Ascending aorta (tissue), 2 donors: ENCODE measurements around the gene CAPRIN1. TPM values are rescaled to one million over a fixed set of nuclear protein-coding genes. Genes with fewer than 3 reads are reported as not detected.
"Not testable (repeated sequence)": the region's sequence is repeated elsewhere in the genome, so short reads cannot be mapped to it uniquely, and the experiment has no call there.

Experiments
- DNase-seq, 2 donors: peaks; one replicate each; pipeline ENCODE4 v3.0.0-alpha.2; 2019; ENCODE audit warnings: low spot score in 2 of 2
- H3K27ac ChIP-seq, 2 donors: fragments of 200-600 bp; sonication (generic); one replicate each; pipeline ENCODE4 v1.5.1; 2016 to 2017; ENCODE audit warnings: mild to moderate bottlenecking in 1 of 2
- H3K27me3 ChIP-seq: fragments of 200-600 bp; sonication (generic); one replicate; pipeline ENCODE4 v1.5.1; 2017
- H3K36me3 ChIP-seq, 2 donors: fragments of 200-600 bp; sonication (generic); one replicate each; pipeline ENCODE4 v1.5.1; 2016
- H3K4me1 ChIP-seq, 2 donors: fragments of 200-600 bp; sonication (generic); one replicate each; pipeline ENCODE4 v1.5.1; 2016 to 2017; ENCODE audit warnings: mild to moderate bottlenecking in 1 of 2
- H3K4me3 ChIP-seq, 2 donors: fragments of 200-600 bp; sonication (generic); one replicate each; pipeline ENCODE4 v1.5.1; 2016 to 2017; ENCODE audit warnings: mild to moderate bottlenecking in 1 of 2
- H3K9me3 ChIP-seq, 2 donors: fragments of 200-600 bp; sonication (generic); one replicate each; pipeline ENCODE4 v1.5.1; 2016
- CTCF ChIP-seq, 3 experiments: fragments of 200-600 bp in 2 of 3; fragments of 450-650 bp in 1 of 3; sonication (generic) in 2 of 3; IDR thresholded peaks; one replicate each; pipeline ENCODE4 v1.5.1; 2016 to 2019; ENCODE audit warnings: antibody characterized with exemption in 3 of 3, mild to moderate bottlenecking in 1 of 3, moderate library complexity in 1 of 3
- intact Hi-C: fragments of 100-400 bp; cut with DNase I; formaldehyde crosslinking; loops from one replicate; pipeline ENCODE4 v1.15.1; 2023
- total RNA-seq: library from RNA; depleted of rRNA; stranded (reverse); fragments of >200 nt; gene quantifications from one replicate; pipeline ENCODE4 v1.1.0, GENCODE V29; 2016

CAPRIN1 gene
- total RNA-seq, 1 donor from 2014 or later: 155 TPM

- H3K27ac ChIP-seq: no peak overlapping the region
- intact Hi-C loops: no loop called here
- peaks cover 0 to 7% of the 10 kb centered on the region in 2 donors for H3K4me1 ChIP-seq
- no peak overlapping the region for H3K4me3 ChIP-seq
- DNase-seq: no peak
- no peaks in the 10 kb centered on the region for H3K27me3 ChIP-seq
- no peak for TF ChIP-seq CTCF (IDR thresholded peaks at IDR 0.05)
- H3K9me3 ChIP-seq: no peaks in the 10 kb centered on the region
- peaks cover 0 to 16% of the 10 kb centered on the region in 2 donors for H3K36me3 ChIP-seq
These were observed 11.7 kb downstream of the CAPRIN1 start for GRCh38 chr11:34063061-34063795.

- Histone ChIP-seq H3K27ac (no peak overlapping the region), H3K36me3 (peaks cover 0 to 16% of the 10 kb centered on the region in 2 donors), H3K27me3 (no peaks in the 10 kb centered on the region), H3K4me3 (no peak overlapping the region), H3K4me1 (peaks cover 0 to 8% of the 10 kb centered on the region in 2 donors), H3K9me3 (no peaks in the 10 kb centered on the region)
- TF ChIP-seq CTCF (IDR thresholded peaks at IDR 0.05): no peak
- DNase-seq: no peak
- intact Hi-C loops: no loop called here
These were observed 12.8 kb downstream of the CAPRIN1 start for GRCh38 chr11:34064291-34064690.

- Histone ChIP-seq H3K4me3 (no peak overlapping the region), H3K27ac (no peak overlapping the region), H3K27me3 (no peaks in the 10 kb centered on the region), H3K9me3 (no peaks in the 10 kb centered on the region), H3K36me3 (peaks cover 0 to 16% of the 10 kb centered on the region in 2 donors), H3K4me1 (peaks cover 0 to 7% of the 10 kb centered on the region in 2 donors)
- DNase-seq: no peak
- TF ChIP-seq CTCF (IDR thresholded peaks at IDR 0.05): no peak
- intact Hi-C loops: no loop called here
These were observed 14.1 kb downstream of the CAPRIN1 start for GRCh38 chr11:34065505-34066203.

GRCh38 chr11:34066766-34067165 lies 15.2 kb downstream of the CAPRIN1 start:
- H3K27me3 ChIP-seq, DNase-seq, H3K4me1 ChIP-seq, H3K4me3 ChIP-seq, H3K27ac ChIP-seq, H3K9me3 ChIP-seq, H3K36me3 ChIP-seq, intact Hi-C loops: not testable (repeated sequence)

GRCh38 chr11:34067383-34068065 lies 16.0 kb downstream of the CAPRIN1 start:
- peaks cover 6 to 9% of the 10 kb centered on the region in 2 donors for H3K36me3 ChIP-seq
- peaks cover 0 to 6% of the 10 kb centered on the region in 2 donors for H3K4me1 ChIP-seq
- TF ChIP-seq CTCF (IDR thresholded peaks at IDR 0.05): no peak
- intact Hi-C loops: no loop called here
- DNase-seq: no peak
- H3K9me3 ChIP-seq: no peaks in the 10 kb centered on the region
- H3K27me3 ChIP-seq: no peaks in the 10 kb centered on the region
- H3K4me3 ChIP-seq: no peak overlapping the region
- no peak overlapping the region for H3K27ac ChIP-seq

- no peak for TF ChIP-seq CTCF (IDR thresholded peaks at IDR 0.05)
- DNase-seq: no peak
- no peak overlapping the region for H3K4me3 ChIP-seq
- peaks cover 12 to 15% of the 10 kb centered on the region in 2 donors for H3K36me3 ChIP-seq
- no peak overlapping the region for H3K27ac ChIP-seq
- no peaks in the 10 kb centered on the region for H3K9me3 ChIP-seq
- no peaks in the 10 kb centered on the region for H3K27me3 ChIP-seq
- intact Hi-C loops: no loop called here
- peaks cover 0 to 6% of the 10 kb centered on the region in 2 donors for H3K4me1 ChIP-seq
These were observed 16.6 kb downstream of the CAPRIN1 start for GRCh38 chr11:34068111-34068510.

DNA sequence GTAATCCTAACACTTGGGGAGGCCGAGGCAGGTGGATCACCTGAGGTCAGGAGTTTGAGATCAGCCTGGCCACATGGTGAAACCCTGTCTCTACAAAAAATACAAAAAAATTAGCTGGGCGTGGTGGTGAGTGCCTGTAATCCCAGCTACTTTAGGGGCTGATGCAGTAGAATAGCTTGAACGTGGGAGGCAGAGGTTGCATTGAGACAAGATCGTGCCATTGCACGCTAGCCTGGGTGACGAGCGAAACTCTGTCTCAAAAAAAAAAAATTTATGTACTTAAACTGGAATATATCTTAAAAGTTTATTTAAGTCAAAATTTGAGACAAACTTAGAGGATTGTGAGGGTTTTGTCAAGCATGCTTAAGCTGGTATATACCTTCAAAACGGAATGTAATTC lies 19.8 kb downstream of the CAPRIN1 start:
- DNase-seq, H3K27ac ChIP-seq, H3K27me3 ChIP-seq, H3K4me3 ChIP-seq, intact Hi-C loops, H3K9me3 ChIP-seq: not testable (repeated sequence)
- peaks cover 0 to 11% of the 10 kb centered on the region in 2 donors for H3K4me1 ChIP-seq
- peaks cover 26 to 29% of the 10 kb centered on the region in 2 donors for H3K36me3 ChIP-seq
